CD4-positive, alpha-beta T cell treated with Interleukin-17A for 4 hours (primary cell): ENCODE data around the gene BACH1.
"Not testable (repeated sequence)": the region's sequence is repeated elsewhere in the genome, so short reads cannot be mapped to it uniquely, and the experiment has no call there.

Experiments used
- DNase-seq: peaks from one replicate; pipeline ENCODE4 v3.0.0-alpha.2; 2020; ENCODE audit warnings: mixed read lengths

The BACH1 gene

GRCh38 chr21:29298348-29299045, at the start of gene BACH1:
TSS of gene BACH1 (plus strand) at chr21:29298922. CDS start at chr21:29321281, 22,359 bp downstream.
- peak; percentile 92 for DNase-seq

GRCh38 chr21:29249289-29249688, 49.4 kb upstream of the BACH1 start:
- DNase-seq: not testable (repeated sequence)

GRCh38 chr21:29250636-29251035, 48.1 kb upstream of the BACH1 start:
- no peak for DNase-seq

GRCh38 chr21:29253861-29254260, 44.9 kb upstream of the BACH1 start:
- DNase-seq: not testable (repeated sequence)

GRCh38 chr21:29254550-29254949, 44.2 kb upstream of the BACH1 start:
- no peak for DNase-seq

GRCh38 chr21:29256126-29256910, 42.4 kb upstream of the BACH1 start:
- DNase-seq: no peak

- DNase-seq: no peak
Measured at GRCh38 chr21:29257701-29258100, 41.0 kb upstream of the BACH1 start.

GRCh38 chr21:29258626-29259338, 39.9 kb upstream of the BACH1 start:
- DNase-seq: no peak

GRCh38 chr21:29260461-29260860, 38.3 kb upstream of the BACH1 start:
- no peak for DNase-seq

GRCh38 chr21:29261555-29262540, 36.9 kb upstream of the BACH1 start:
- no peak for DNase-seq

- no peak for DNase-seq
Measured at GRCh38 chr21:29264721-29265120, 34.0 kb upstream of the BACH1 start.

GRCh38 chr21:29265690-29266479, 32.8 kb upstream of the BACH1 start:
- no peak for DNase-seq

- no peak for DNase-seq
Measured at GRCh38 chr21:29267666-29268065, 31.1 kb upstream of the BACH1 start.

- DNase-seq: no peak
Measured at GRCh38 chr21:29271927-29272333, 26.8 kb upstream of the BACH1 start.

- no peak for DNase-seq
Measured at GRCh38 chr21:29277442-29277841, 21.3 kb upstream of the BACH1 start.

GRCh38 chr21:29279558-29279957, 19.2 kb upstream of the BACH1 start:
- no peak for DNase-seq

- DNase-seq: not testable (repeated sequence)
Measured at GRCh38 chr21:29281801-29282200, 16.9 kb upstream of the BACH1 start.

GRCh38 chr21:29287383-29287782, 11.3 kb upstream of the BACH1 start:
- DNase-seq: no peak

- DNase-seq: no peak
Measured at GRCh38 chr21:29288239-29288638, 10.5 kb upstream of the BACH1 start.

- DNase-seq: no peak
Measured at GRCh38 chr21:29289317-29289716, 9.4 kb upstream of the BACH1 start.

- no peak for DNase-seq
Measured at GRCh38 chr21:29290240-29290639, 8.5 kb upstream of the BACH1 start.

- DNase-seq: no peak
Measured at GRCh38 chr21:29293495-29293894, 5.2 kb upstream of the BACH1 start.
